H1 (cell line): ENCODE measurements around the gene PLA2G4F. TPM values are rescaled to one million over a fixed set of nuclear protein-coding genes. Genes with fewer than 3 reads are reported as not detected.

Experiments
- CTCF ChIA-PET: fragments of 300-600 bp; sonication (Branson Sonifier 250); formaldehyde crosslinking; loops from one replicate; lab custom pipeline; 2021; ENCODE audit not compliant: partially characterized antibody; lab: Charles Lee
- POLR2A ChIA-PET: fragments of 300-600 bp; sonication (Branson Sonifier 250); formaldehyde crosslinking; loops from one replicate; lab custom pipeline; 2021; ENCODE audit warnings: inconsistent platforms; ENCODE audit not compliant: partially characterized antibody; lab: Charles Lee
- DNase-seq, 2 experiments: peaks; one replicate each; pipeline versions ENCODE4 v3.0.0 to v3.0.0-alpha.2; 2010 to 2022; ENCODE audit warnings: low spot score in 2 of 2, low read depth in 1 of 2, mixed read lengths in 1 of 2
- FAIRE-seq: peaks from 2 replicates; lab custom pipeline; 2011; peaks lifted over from hg19 to GRCh38; lab: Jason Lieb, UNC
- H2AFZ ChIP-seq: 2 replicates; pipeline ENCODE4 v1.8.1; 2012; ENCODE audit warnings: low read length, inconsistent platforms
- H2AK5ac ChIP-seq: 2 replicates; pipeline ENCODE4 v1.6.1; 2013; ENCODE audit warnings: low read depth, low read length
- H2BK120ac ChIP-seq: replicated peaks from 2 replicates; pipeline ENCODE3; 2013; ENCODE audit warnings: low read depth, low read length, inconsistent platforms
- H2BK12ac ChIP-seq: 2 replicates; pipeline ENCODE4 v1.6.1; 2013; ENCODE audit warnings: low read depth, low read length
- H2BK15ac ChIP-seq: 2 replicates; pipeline ENCODE4 v1.6.1; 2013; ENCODE audit warnings: low read length
- H2BK20ac ChIP-seq: 2 replicates; pipeline ENCODE4 v1.6.1; 2013; ENCODE audit warnings: low read length
- H2BK5ac ChIP-seq: 2 replicates; pipeline ENCODE4 v1.6.1; 2013; ENCODE audit warnings: low read depth, low read length
- H3K14ac ChIP-seq: 2 replicates; pipeline ENCODE4 v1.6.1; 2013; ENCODE audit warnings: inconsistent platforms; ENCODE audit not compliant: insufficient read length
- H3K18ac ChIP-seq: 2 replicates; pipeline ENCODE4 v1.6.1; 2013; ENCODE audit warnings: low read length; ENCODE audit errors: extremely low read depth
- H3K23ac ChIP-seq: 2 replicates; pipeline ENCODE4 v1.6.1; 2013; ENCODE audit warnings: inconsistent platforms; ENCODE audit not compliant: insufficient read length
- H3K23me2 ChIP-seq: 2 replicates; pipeline ENCODE4 v1.6.1; 2013; ENCODE audit warnings: low read depth, low read length
- H3K27ac ChIP-seq: 2 replicates; pipeline ENCODE4 v1.6.1; 2011; ENCODE audit warnings: low read depth, low read length, inconsistent platforms
- H3K27me3 ChIP-seq, 4 experiments: replicated peaks in 1 of 4; 1 replicate in 1 of 4; 2 replicates in 3 of 4; pipeline versions ENCODE4 v1.6.1 to v1.8.1; 2011 to 2013; ENCODE audit warnings: low read length in 3 of 4, mild to moderate bottlenecking in 3 of 4, inconsistent platforms in 2 of 4, mixed read lengths in 2 of 4, moderate library complexity in 1 of 4; ENCODE audit not compliant: control insufficient read depth in 3 of 4, insufficient read depth in 3 of 4; ENCODE audit errors: extremely low read depth in 1 of 4
- H3K36me3 ChIP-seq, 4 experiments: 2 replicates each; pipeline versions ENCODE4 v1.6.1 to v1.8.1; 2011 to 2013; ENCODE audit warnings: mild to moderate bottlenecking in 4 of 4, low read length in 3 of 4, moderate library complexity in 2 of 4, control low read depth in 1 of 4, inconsistent platforms in 1 of 4; ENCODE audit not compliant: insufficient read depth in 4 of 4, control insufficient read depth in 2 of 4
- H3K4ac ChIP-seq: replicated peaks from 2 replicates; pipeline ENCODE3; 2013; ENCODE audit warnings: low read length, low read depth, mixed read lengths, inconsistent platforms; ENCODE audit not compliant: insufficient read length
- H3K4me1 ChIP-seq, 4 experiments: replicated peaks in 1 of 4; 1 replicate in 1 of 4; 2 replicates in 3 of 4; pipeline versions ENCODE4 v1.6.1 to v1.8.1; 2011 to 2013; ENCODE audit warnings: low read length in 3 of 4, inconsistent platforms in 2 of 4, mixed read lengths in 1 of 4; ENCODE audit not compliant: insufficient read depth in 4 of 4, control insufficient read depth in 3 of 4
- H3K4me2 ChIP-seq, 2 experiments: 2 replicates each; pipeline versions ENCODE4 v1.6.1 to v1.8.1; 2011 to 2013; ENCODE audit warnings: low read depth in 2 of 2, low read length in 2 of 2, control low read depth in 1 of 2, inconsistent platforms in 1 of 2, mild to moderate bottlenecking in 1 of 2; ENCODE audit not compliant: insufficient read depth in 1 of 2
- H3K4me3 ChIP-seq, 4 experiments: fragments of 200-600, 300-600 bp in 1 of 4; sonication (generic), shearing (Covaris generic), sonication (Bioruptor Twin) in 1 of 4; 2 replicates each; pipeline versions ENCODE4 v1.5.1 to v1.8.1; 2011 to 2016; ENCODE audit warnings: low read length in 4 of 4, low read depth in 3 of 4, control low read depth in 2 of 4, inconsistent platforms in 2 of 4, mild to moderate bottlenecking in 2 of 4, mixed read lengths in 1 of 4, moderate library complexity in 1 of 4; ENCODE audit not compliant: insufficient read depth in 2 of 4; ENCODE audit errors: extremely low read depth in 1 of 4
- H3K56ac ChIP-seq: replicated peaks from 2 replicates; pipeline ENCODE3; 2013; ENCODE audit warnings: low read depth, mild to moderate bottlenecking, mixed read lengths, low read length, inconsistent platforms; ENCODE audit not compliant: insufficient read length
- H3K79me1 ChIP-seq: 2 replicates; pipeline ENCODE4 v1.6.1; 2013; ENCODE audit warnings: low read depth, low read length, control low read depth
- H3K79me2 ChIP-seq, 2 experiments: 2 replicates each; pipeline versions ENCODE4 v1.6.1 to v1.8.1; 2012 to 2013; ENCODE audit warnings: low read length in 2 of 2, mild to moderate bottlenecking in 2 of 2, inconsistent platforms in 1 of 2; ENCODE audit not compliant: insufficient read depth in 2 of 2, control insufficient read depth in 1 of 2
- H3K9ac ChIP-seq, 4 experiments: replicated peaks in 1 of 4; 1 replicate in 1 of 4; 2 replicates in 3 of 4; pipeline versions ENCODE4 v1.6.1 to v1.8.1; 2011 to 2013; ENCODE audit warnings: low read depth in 3 of 4, low read length in 3 of 4, control low read depth in 2 of 4, mild to moderate bottlenecking in 2 of 4, moderate library complexity in 2 of 4, inconsistent platforms in 1 of 4; ENCODE audit errors: extremely low read depth in 1 of 4
- H3K9me3 ChIP-seq, 2 experiments: 2 replicates each; pipeline versions ENCODE4 v1.6.1 to v1.8.1; 2012 to 2013; ENCODE audit warnings: mild to moderate bottlenecking in 2 of 2, moderate library complexity in 2 of 2, control low read depth in 1 of 2, inconsistent platforms in 1 of 2, low read depth in 1 of 2, low read length in 1 of 2, mixed read lengths in 1 of 2; ENCODE audit not compliant: insufficient read depth in 2 of 2
- H4K20me1 ChIP-seq, 2 experiments: replicated peaks in 1 of 2; 2 replicates each; pipeline versions ENCODE3 to v1.8.1; 2011 to 2013; ENCODE audit warnings: inconsistent platforms in 2 of 2, low read length in 2 of 2, mild to moderate bottlenecking in 1 of 2; ENCODE audit not compliant: insufficient read depth in 2 of 2, control insufficient read depth in 1 of 2
- H4K5ac ChIP-seq: 2 replicates; pipeline ENCODE4 v1.6.1; 2013; ENCODE audit warnings: low read length, low read depth, mixed read lengths, inconsistent platforms; ENCODE audit not compliant: insufficient read length
- H4K8ac ChIP-seq: 2 replicates; pipeline ENCODE4 v1.8.0; 2013; ENCODE audit warnings: mild to moderate bottlenecking, moderate library complexity, low read length, inconsistent platforms; ENCODE audit not compliant: insufficient read depth; ENCODE audit errors: extremely low read depth
- H4K91ac ChIP-seq: replicated peaks from 2 replicates; pipeline ENCODE3; 2013; ENCODE audit warnings: low read length, mixed read lengths, inconsistent platforms; ENCODE audit not compliant: insufficient read length
- BACH1 ChIP-seq: IDR thresholded peaks from 2 replicates; pipeline ENCODE4 v1.6.1; 2012; ENCODE audit warnings: low read length, improper control_type of control experiment
- CEBPB ChIP-seq: IDR thresholded peaks from 2 replicates; pipeline ENCODE4 v1.6.1; 2012; ENCODE audit warnings: low read depth, low read length
- CTCF ChIP-seq, 3 experiments: IDR thresholded peaks; 1 replicate in 2 of 3; 2 replicates in 1 of 3; pipeline versions ENCODE4 v1.5.1 to v1.6.1; 2011; ENCODE audit warnings: low read length in 3 of 3, mild to moderate bottlenecking in 3 of 3, inconsistent platforms in 2 of 3, low read depth in 1 of 3, moderate library complexity in 1 of 3; ENCODE audit not compliant: insufficient read depth in 1 of 3; ENCODE audit errors: control extremely low read depth in 1 of 3
- GTF2F1 ChIP-seq: IDR thresholded peaks from 2 replicates; pipeline ENCODE4 v1.6.1; 2012; ENCODE audit warnings: low read depth, low read length, improper control_type of control experiment, borderline replicate concordance
- RAD21 ChIP-seq, 2 experiments: IDR thresholded peaks in 1 of 2; conservative IDR thresholded peaks in 1 of 2; 2 replicates each; pipeline ENCODE4 v1.6.1; 2011; ENCODE audit warnings: low read depth in 2 of 2, low read length in 2 of 2, improper control_type of control experiment in 1 of 2, inconsistent platforms in 1 of 2, mild to moderate bottlenecking in 1 of 2, moderate library complexity in 1 of 2
- ZNF274 ChIP-seq: IDR thresholded peaks from 2 replicates; pipeline ENCODE4 v1.7.0; 2012; ENCODE audit warnings: low read length, borderline replicate concordance; ENCODE audit errors: extremely low read depth
- WGBS, 2 experiments: shearing (Covaris generic) in 1 of 2; methylation state at CpG; one replicate each; pipeline versions ENCODE4 v1.1.6 to v1.1.7; 2013 to 2015; ENCODE audit warnings: low lambda C conversion rate in 2 of 2, mixed read lengths in 2 of 2, inconsistent platforms in 1 of 2, low coverage in 1 of 2, missing lambda C conversion rate in 1 of 2; ENCODE audit not compliant: insufficient replicate concordance in 2 of 2, insufficient coverage in 1 of 2, insufficient read length in 1 of 2; ENCODE audit errors: extremely low coverage in 1 of 2, missing lambda C conversion rate in 1 of 2; 5-methylcytosine and 5-hydroxymethylcytosine counted together
- polyA plus RNA-seq, 7 experiments: library from polyadenylated mRNA; depleted of rRNA in 3 of 7; stranded (reverse) in 5 of 7; unstranded in 2 of 7; fragments of >200 nt in 5 of 7; fragments of 200-250 nt in 2 of 7; gene quantifications; 1 replicate in 5 of 7; 2 replicates in 1 of 7; 4 replicates in 1 of 7; pipeline versions ENCODE4 v1.2.1 to v1.2.3, GENCODE V29; 2011 to 2013; ENCODE audit warnings: missing spikeins in 2 of 7, mixed read lengths in 2 of 7
- total RNA-seq: library from RNA; stranded (reverse); fragmentation: NEBNext Ultra II Directional; extraction: Animal tissue kit (Norgen Biotek cat#: 25700); gene quantifications from 2 replicates; pipeline ENCODE4 v1.2.1, GENCODE V29; 2021

Gene PLA2G4F
- total and polyA plus RNA-seq, 2 of the 8 experiments (the other 6 are each of a cell fraction or from before 2014, with no cell fraction given): not detected

GRCh38 chr15:42151141-42151561, 5.3 kb downstream of the PLA2G4F start:
- H3K23me2 ChIP-seq: no peaks in the 10 kb centered on the region
- no peak overlapping the region for H4K91ac ChIP-seq
- FAIRE-seq (no peak), DNase-seq (no peak)
- CTCF ChIA-PET: interaction anchor here (1.2 to 22.6 kb wide), 5 partner anchors 14 to 236 kb away, joined by 3 to 416 read pairs (median 31); no protein-coding TSS in a partner anchor
- no peak overlapping the region for H3K27ac ChIP-seq
- no peaks in the 10 kb centered on the region for H3K27me3 ChIP-seq
- no peaks in the 10 kb centered on the region for H3K36me3 ChIP-seq
- H2BK12ac ChIP-seq: no peak overlapping the region
- H3K18ac ChIP-seq: no peak overlapping the region
- no peak overlapping the region for H3K4ac ChIP-seq
- H3K23ac ChIP-seq: no peak overlapping the region
- no peaks in the 10 kb centered on the region for H3K79me1 ChIP-seq
- no peaks in the 10 kb centered on the region for H3K9me3 ChIP-seq
- no peak overlapping the region for H4K5ac ChIP-seq
- H2BK5ac ChIP-seq: no peak overlapping the region
- peaks cover 0 to 3% (median 0%) of the 10 kb centered on the region in 4 experiments; a peak in 1 of 7 replicates for H3K4me1 ChIP-seq
- no peak overlapping the region for H2BK20ac ChIP-seq
- no peak overlapping the region for H3K9ac ChIP-seq
- H3K56ac ChIP-seq: no peak overlapping the region
- no peak overlapping the region for H2BK120ac ChIP-seq
- WGBS, 2 experiments: 94% methylated on average over 7 of the region's 10 CpGs; no CpG with 5 or more reads in 1 of the 2 experiments
- no peak overlapping the region for H3K4me2 ChIP-seq
- POLR2A ChIA-PET: no interaction called here
- no peak overlapping the region for H2AK5ac ChIP-seq
- peak overlapping the region; percentile 30; the same call in 1 of the 2 replicates for H2AFZ ChIP-seq
- no peak overlapping the region for H3K4me3 ChIP-seq
- no peak overlapping the region for H3K14ac ChIP-seq
- no peak overlapping the region for H2BK15ac ChIP-seq
- H4K8ac ChIP-seq: 0 out of 2 replicates have a peak overlapping the region, but pooled peaks have one; percentile 76
- H4K20me1 ChIP-seq: peaks cover 0 to 6% of the 10 kb centered on the region in 2 experiments
- no peaks in the 10 kb centered on the region for H3K79me2 ChIP-seq
- TF ChIP-seq GTF2F1 (no peak), CEBPB (no peak), BACH1 (no peak), CTCF (IDR thresholded peaks at IDR 0.05; ENCODE audit: control extremely low read depth in 1 of 3, insufficient read depth in 1 of 3, low read depth in 1 of 3, low read length in 3 of 3) (no peak), RAD21 (IDR thresholded peaks at IDR 0.05 in 1 of 2, conservative IDR thresholded peaks at IDR 0.05 in 1 of 2; ENCODE audit: low read depth in 2 of 2, low read length in 2 of 2) (no peak), ZNF274 (no peak)
